MM.1S (cell line): ENCODE results near the gene DYDC1.
"Not testable (repeated sequence)": the region's sequence is repeated elsewhere in the genome, so short reads cannot be mapped to it uniquely, and the experiment has no call there.

Experiments used
- DNase-seq: peaks from one replicate; pipeline ENCODE4 v3.0.0-alpha.2; 2015
- H2AFZ ChIP-seq: fragments of 300-600 bp; sonication (generic); 2 replicates; pipeline ENCODE4 v1.6.0; 2016; ENCODE audit warnings: antibody characterized with exemption, low read length
- H3F3A ChIP-seq: fragments of 300-600 bp; sonication (generic); 2 replicates; pipeline ENCODE4 v1.6.1; 2016; ENCODE audit warnings: mild to moderate bottlenecking, antibody characterized with exemption, low read length, moderate library complexity, mixed read lengths; ENCODE audit not compliant: insufficient read depth
- H3K27ac ChIP-seq: fragments of 300-600 bp; sonication (generic); 2 replicates; pipeline ENCODE4 v1.5.1; 2016; ENCODE audit warnings: mild to moderate bottlenecking, low read length
- H3K27me3 ChIP-seq: fragments of 300-600 bp; sonication (generic); replicated peaks from 2 replicates; pipeline ENCODE4 v1.6.0; 2016; ENCODE audit warnings: low read length; ENCODE audit not compliant: insufficient read depth
- H3K36me3 ChIP-seq: fragments of 300-600 bp; sonication (generic); replicated peaks from 2 replicates; pipeline ENCODE4 v1.6.1; 2016; ENCODE audit warnings: mild to moderate bottlenecking, low read length, mixed read lengths; ENCODE audit not compliant: insufficient read depth
- H3K4me1 ChIP-seq: fragments of 300-600 bp; sonication (generic); 2 replicates; pipeline ENCODE4 v1.6.1; 2016; ENCODE audit warnings: low read length, mixed read lengths
- H3K4me2 ChIP-seq: fragments of 300-600 bp; sonication (generic); 2 replicates; pipeline ENCODE4 v1.6.0; 2016; ENCODE audit warnings: low read depth, low read length
- H3K4me3 ChIP-seq: fragments of 300-600 bp; sonication (generic); 2 replicates; pipeline ENCODE4 v1.5.1; 2016; ENCODE audit warnings: low read length, mixed read lengths
- H3K79me2 ChIP-seq: fragments of 300-600 bp; sonication (generic); 2 replicates; pipeline ENCODE4 v1.6.1; 2016; ENCODE audit warnings: mixed run types, low read length, mixed read lengths
- H3K9ac ChIP-seq: fragments of 300-600 bp; sonication (generic); 2 replicates; pipeline ENCODE4 v1.6.1; 2016; ENCODE audit warnings: low read length, mixed read lengths
- H3K9me2 ChIP-seq: fragments of 300-600 bp; sonication (generic); replicated peaks from 2 replicates; pipeline ENCODE4 v1.6.1; 2016; ENCODE audit warnings: mild to moderate bottlenecking, low read length, mixed read lengths; ENCODE audit not compliant: insufficient read depth
- H3K9me3 ChIP-seq: fragments of 300-600 bp; sonication (generic); replicated peaks from 2 replicates; pipeline ENCODE4 v1.6.1; 2016; ENCODE audit warnings: mild to moderate bottlenecking, low read length, mixed read lengths; ENCODE audit not compliant: insufficient read depth
- H4K20me1 ChIP-seq: fragments of 300-600 bp; sonication (generic); 2 replicates; pipeline ENCODE4 v1.6.1; 2016; ENCODE audit warnings: mild to moderate bottlenecking, low read length, moderate library complexity, mixed read lengths; ENCODE audit not compliant: insufficient read depth
- EZH2 ChIP-seq: fragments of 300-600 bp; sonication (generic); optimal IDR thresholded peaks from 2 replicates; pipeline ENCODE3; 2017; ENCODE audit warnings: low read depth, mild to moderate bottlenecking, antibody characterized with exemption, low read length, mixed read lengths
- EZH2phosphoT487 ChIP-seq: fragments of 300-600 bp; sonication (generic); IDR thresholded peaks from 2 replicates; pipeline ENCODE4 v1.6.1; 2018; ENCODE audit warnings: antibody characterized with exemption, low read length
- TF ChIP-seq, protein P1 (sequence below): fragments of 300-600 bp; sonication (generic); IDR thresholded peaks from 2 replicates; pipeline ENCODE4 v1.5.1; 2016; ENCODE audit warnings: antibody characterized with exemption, low read length, mixed read lengths

DYDC1 gene

GRCh38 chr10:80315391-80315790, 41.2 kb downstream of the DYDC1 start:
- TF ChIP-seq, protein P1, sequence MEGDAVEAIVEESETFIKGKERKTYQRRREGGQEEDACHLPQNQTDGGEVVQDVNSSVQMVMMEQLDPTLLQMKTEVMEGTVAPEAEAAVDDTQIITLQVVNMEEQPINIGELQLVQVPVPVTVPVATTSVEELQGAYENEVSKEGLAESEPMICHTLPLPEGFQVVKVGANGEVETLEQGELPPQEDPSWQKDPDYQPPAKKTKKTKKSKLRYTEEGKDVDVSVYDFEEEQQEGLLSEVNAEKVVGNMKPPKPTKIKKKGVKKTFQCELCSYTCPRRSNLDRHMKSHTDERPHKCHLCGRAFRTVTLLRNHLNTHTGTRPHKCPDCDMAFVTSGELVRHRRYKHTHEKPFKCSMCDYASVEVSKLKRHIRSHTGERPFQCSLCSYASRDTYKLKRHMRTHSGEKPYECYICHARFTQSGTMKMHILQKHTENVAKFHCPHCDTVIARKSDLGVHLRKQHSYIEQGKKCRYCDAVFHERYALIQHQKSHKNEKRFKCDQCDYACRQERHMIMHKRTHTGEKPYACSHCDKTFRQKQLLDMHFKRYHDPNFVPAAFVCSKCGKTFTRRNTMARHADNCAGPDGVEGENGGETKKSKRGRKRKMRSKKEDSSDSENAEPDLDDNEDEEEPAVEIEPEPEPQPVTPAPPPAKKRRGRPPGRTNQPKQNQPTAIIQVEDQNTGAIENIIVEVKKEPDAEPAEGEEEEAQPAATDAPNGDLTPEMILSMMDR: no peak
- no peak for TF ChIP-seq EZH2
- no peak for TF ChIP-seq EZH2phosphoT487
- no peak overlapping the region for H3K4me3 ChIP-seq
- no peak for DNase-seq
- no peak overlapping the region for H2AFZ ChIP-seq
- no peaks in the 10 kb centered on the region for H3K36me3 ChIP-seq
- no peaks in the 10 kb centered on the region for H3K9me3 ChIP-seq
- H3K4me1 ChIP-seq: no peaks in the 10 kb centered on the region
- H3K27me3 ChIP-seq: no peaks in the 10 kb centered on the region
- H3K9ac ChIP-seq: no peak overlapping the region
- no peaks in the 10 kb centered on the region for H4K20me1 ChIP-seq
- H3F3A ChIP-seq: no peaks in the 10 kb centered on the region
- H3K79me2 ChIP-seq: no peaks in the 10 kb centered on the region
- H3K4me2 ChIP-seq: no peak overlapping the region
- H3K9me2 ChIP-seq: no peaks in the 10 kb centered on the region
- no peak overlapping the region for H3K27ac ChIP-seq

DNA sequence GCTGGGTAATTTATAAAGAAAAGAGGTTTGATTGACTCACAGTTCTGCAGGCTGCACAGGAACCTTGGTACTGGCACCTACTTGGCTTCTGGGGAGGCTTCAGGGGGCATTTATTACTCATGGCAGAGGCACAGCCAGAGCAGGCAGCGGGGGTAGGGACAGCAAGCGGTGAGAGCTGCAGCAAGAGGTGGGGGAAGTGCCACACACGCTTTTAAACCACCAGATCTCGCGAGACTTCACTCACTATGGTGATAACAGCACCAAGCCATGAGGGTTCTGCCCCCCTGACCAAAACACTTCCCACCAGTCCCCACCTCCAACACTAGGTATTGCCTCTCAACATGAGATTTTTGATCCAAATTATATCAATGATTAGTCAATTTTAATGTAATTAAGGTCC, 43.0 kb downstream of the DYDC1 start:
- no peak for TF ChIP-seq EZH2phosphoT487
- TF ChIP-seq, protein P1: no peak

DNA sequence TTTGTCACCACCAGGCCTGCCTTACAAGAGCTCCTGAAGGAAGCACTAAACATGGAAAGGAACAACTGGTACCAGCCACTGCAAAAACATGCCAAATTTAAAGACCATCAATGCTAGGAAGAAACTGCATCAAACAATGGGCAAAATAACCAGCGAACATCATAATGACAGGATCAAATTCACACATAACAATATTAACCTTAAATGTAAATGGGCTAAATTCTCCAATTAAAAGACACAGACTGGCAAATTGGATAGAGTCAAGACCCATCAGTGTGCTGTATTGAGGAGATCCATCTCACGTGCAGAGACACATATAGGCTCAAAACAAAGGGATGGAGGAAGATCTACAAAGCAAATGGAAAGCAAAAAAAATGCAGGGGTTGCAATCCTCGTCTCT, 50.6 kb downstream of the DYDC1 start:
- not testable (repeated sequence) for H3K4me3 ChIP-seq, H3F3A ChIP-seq, DNase-seq

More for the DNA sequence above, 43.0 kb downstream of the DYDC1 start:
- Histone ChIP-seq H3K9me3 (no peaks in the 10 kb centered on the region), H3K4me2 (no peak overlapping the region), H3K27ac (no peak overlapping the region), H3K36me3 (no peaks in the 10 kb centered on the region), H4K20me1 (no peaks in the 10 kb centered on the region), H3K27me3 (no peaks in the 10 kb centered on the region), H3K9me2 (no peaks in the 10 kb centered on the region), H3K79me2 (no peaks in the 10 kb centered on the region), H3K4me3 (no peak overlapping the region), H3K4me1 (no peaks in the 10 kb centered on the region), H3K9ac (no peak overlapping the region), H3F3A (no peaks in the 10 kb centered on the region), H2AFZ (no peak overlapping the region)
- DNase-seq: no peak

DNA sequence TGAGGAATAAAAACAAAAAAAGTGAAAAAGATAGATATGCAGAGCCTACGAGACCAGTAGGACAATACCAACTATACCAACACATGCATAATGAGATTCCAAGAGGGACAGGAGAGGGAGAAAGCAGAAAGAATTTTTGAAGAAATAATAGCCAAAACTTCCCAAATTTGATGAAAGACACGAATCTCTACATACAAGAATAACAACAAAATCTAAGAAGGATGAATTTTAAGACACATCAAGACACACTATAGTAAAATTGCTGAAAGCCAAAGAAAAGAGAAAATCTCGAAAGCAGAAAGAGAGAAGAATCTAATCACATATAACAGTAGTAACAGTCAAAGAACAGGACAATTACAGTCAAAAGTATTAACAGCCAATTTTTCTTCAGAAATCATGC, 59.6 kb downstream of the DYDC1 start:
- Histone ChIP-seq H3K79me2 (no peaks in the 10 kb centered on the region), H4K20me1 (no peaks in the 10 kb centered on the region), H3K36me3 (no peaks in the 10 kb centered on the region), H3K4me2 (no peak overlapping the region), H3F3A (no peaks in the 10 kb centered on the region), H3K4me3 (no peak overlapping the region), H3K9ac (no peak overlapping the region), H3K27me3 (no peaks in the 10 kb centered on the region), H3K4me1 (no peaks in the 10 kb centered on the region), H3K9me3 (no peaks in the 10 kb centered on the region), H3K27ac (no peak overlapping the region), H2AFZ (no peak overlapping the region), H3K9me2 (no peaks in the 10 kb centered on the region)
- DNase-seq: no peak
- TF ChIP-seq EZH2phosphoT487 (no peak), EZH2 (no peak)
- TF ChIP-seq, protein P1: no peak

More for the DNA sequence above, 50.6 kb downstream of the DYDC1 start:
- H2AFZ ChIP-seq, H3K27me3 ChIP-seq, H3K79me2 ChIP-seq, H3K4me2 ChIP-seq, H3K36me3 ChIP-seq, H3K4me1 ChIP-seq, H3K9me3 ChIP-seq, H3K9me2 ChIP-seq, H4K20me1 ChIP-seq, H3K27ac ChIP-seq, H3K9ac ChIP-seq: not testable (repeated sequence)
